Mesangial cell (primary cell): ENCODE data around the gene NUP42. TPM values are rescaled to one million over a fixed set of nuclear protein-coding genes. Genes with fewer than 3 reads are reported as not detected.

Experiments
- total RNA-seq: library from RNA; depleted of rRNA; stranded (reverse); fragments of >200 nt; gene quantifications from 2 replicates; pipeline ENCODE4 v1.2.3, GENCODE V29; 2015

NUP42 gene
- 20.2 and 29.8 TPM in 2 replicates for total RNA-seq

GRCh38 chr7:23181684-23182553, at the start of gene NUP42:
NUP42 (plus strand) TSS chr7:23182048; CDS start chr7:23182086, 38 bp downstream.

GRCh38 chr7:23246555-23246954, 64.7 kb downstream of the NUP42 start, which contains the start of gene GPNMB:
GPNMB (plus strand) TSS chr7:23246775; CDS start chr7:23246858, 83 bp downstream.

Other genes starting within 250 kb of the NUP42 start
- gene HYCC1, start 167.9 kb upstream of the NUP42 start, total RNA-seq, result 13.8 and 17.6 TPM in 2 replicates
- gene KLHL7, start 76.3 kb upstream of the NUP42 start, total RNA-seq, result 21.0 and 27.7 TPM in 2 replicates
- 1.1 and 17.5 TPM in 2 replicates for gene GPNMB, start 64.7 kb downstream of the NUP42 start, total RNA-seq
- gene MALSU1, start 117.3 kb downstream of the NUP42 start, total RNA-seq, result 75.8 and 82.4 TPM in 2 replicates